Peyer's patch (tissue), 4 donors: ENCODE data around the gene ISG20L2. TPM values are rescaled to one million over a fixed set of nuclear protein-coding genes. Genes with fewer than 3 reads are reported as not detected.
A peak's percentile ranks its signal among the peaks of the same experiment; 100 is the strongest.

Experiments used
- DNase-seq, 3 donors: peaks; one replicate each; pipeline ENCODE4 v3.0.0-alpha.2; 2017 to 2019
- H3K27ac ChIP-seq, 4 donors: fragments of 200-600 bp; sonication (generic); one replicate each; pipeline ENCODE4 v1.5.1; 2016 to 2019
- H3K27me3 ChIP-seq, 2 donors: fragments of 200-600 bp; sonication (generic); one replicate each; pipeline ENCODE4 v1.5.1; 2019
- H3K36me3 ChIP-seq, 3 donors: fragments of 200-600 bp; sonication (generic); one replicate each; pipeline ENCODE4 v1.5.1; 2016 to 2019
- H3K4me1 ChIP-seq, 4 donors: fragments of 200-600 bp; sonication (generic); one replicate each; pipeline ENCODE4 v1.5.1; 2016 to 2019
- H3K4me3 ChIP-seq, 4 donors: fragments of 200-600 bp; sonication (generic); 1 replicate in 3 of 4; 2 replicates in 1 of 4; pipeline ENCODE4 v1.5.1; 2016 to 2019; ENCODE audit warnings: mild to moderate bottlenecking in 1 of 4
- H3K9me3 ChIP-seq, 4 donors: fragments of 200-600 bp; sonication (generic); one replicate each; pipeline ENCODE4 v1.5.1; 2016 to 2019; ENCODE audit warnings: mild to moderate bottlenecking in 1 of 4
- POLR2A ChIP-seq, 2 donors: fragments of 450-650 bp; IDR thresholded peaks; one replicate each; pipeline ENCODE4 v1.5.1; 2017; ENCODE audit warnings: antibody characterized with exemption in 2 of 2, mild to moderate bottlenecking in 2 of 2, moderate library complexity in 2 of 2
- total RNA-seq, 4 donors: library from RNA; depleted of rRNA; stranded (reverse); fragments of >200 nt; gene quantifications; one replicate each; pipeline ENCODE4 v1.1.0, GENCODE V29; 2016
- TF ChIP-seq, protein P1 (sequence below), 6 experiments: fragments of 450-650 bp in 4 of 6; fragments of 200-600 bp in 2 of 6; sonication (generic) in 1 of 6; IDR thresholded peaks; one replicate each; pipeline ENCODE4 v1.5.1; 2017 to 2019; ENCODE audit warnings: antibody characterized with exemption in 6 of 6, mild to moderate bottlenecking in 3 of 6, moderate library complexity in 1 of 6

ISG20L2 gene
- total RNA-seq, 4 donors from 2014 or later, result 22.4 to 47.2 (median 27.9) TPM

DNA sequence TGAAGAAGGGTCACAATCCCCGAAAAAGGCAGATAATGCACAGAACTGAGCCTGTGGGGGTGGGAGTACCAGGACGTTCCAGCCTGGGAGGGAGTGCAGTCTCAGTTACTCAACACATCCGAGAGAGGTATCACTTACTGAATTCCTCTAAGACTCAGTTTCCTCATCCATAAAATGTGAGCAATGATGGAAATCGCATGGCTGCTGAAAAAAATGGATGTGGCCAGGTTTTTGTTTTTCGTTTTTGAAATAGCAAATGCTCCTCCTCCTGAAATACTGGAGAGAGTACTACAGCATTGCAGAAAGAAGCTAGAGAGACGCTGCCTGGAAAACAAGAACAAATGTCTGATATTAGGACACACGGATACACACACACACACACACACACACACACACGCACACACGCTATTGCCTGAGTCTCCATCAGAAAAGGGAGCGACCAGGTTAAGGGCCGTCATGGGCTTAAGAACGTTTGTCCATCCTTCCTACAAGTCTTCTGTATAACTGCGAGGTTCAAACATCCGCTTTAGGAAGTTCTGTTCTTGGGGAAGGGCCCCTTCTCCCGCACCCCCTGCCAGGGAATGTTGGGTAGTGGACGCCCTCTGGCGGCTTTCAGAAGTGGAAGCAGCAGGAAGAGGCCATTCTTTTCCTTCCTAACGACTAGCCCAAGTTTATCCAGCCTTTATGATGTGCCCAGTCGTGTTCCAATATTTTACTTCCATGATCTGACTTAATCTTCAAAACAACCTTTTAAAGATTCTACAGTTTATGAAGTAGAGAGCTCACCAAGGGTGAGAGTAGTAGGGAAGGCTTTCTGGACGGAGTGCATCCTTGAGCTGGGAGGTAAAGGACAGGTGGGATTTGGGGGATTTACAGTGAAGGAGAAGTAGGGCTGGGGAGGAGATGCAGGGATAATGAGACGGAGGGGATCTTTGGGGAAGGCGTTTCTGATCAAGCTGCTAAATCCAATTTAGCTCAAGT is 50.7 kb downstream of the ISG20L2 start:
- peak overlapping the region; percentile 18 to 48 (median 36) for H3K4me3 ChIP-seq
- peaks cover 0 to 9% of the 10 kb centered on the region in 2 donors for H3K27me3 ChIP-seq
- peaks cover 0 to 40% (median 8%) of the 10 kb centered on the region in 4 donors for H3K4me1 ChIP-seq
- peak in 2 of 3 donors; percentile 31 to 75 for DNase-seq
- H3K9me3 ChIP-seq, result no peaks in the 10 kb centered on the region
- TF ChIP-seq, protein P1, sequence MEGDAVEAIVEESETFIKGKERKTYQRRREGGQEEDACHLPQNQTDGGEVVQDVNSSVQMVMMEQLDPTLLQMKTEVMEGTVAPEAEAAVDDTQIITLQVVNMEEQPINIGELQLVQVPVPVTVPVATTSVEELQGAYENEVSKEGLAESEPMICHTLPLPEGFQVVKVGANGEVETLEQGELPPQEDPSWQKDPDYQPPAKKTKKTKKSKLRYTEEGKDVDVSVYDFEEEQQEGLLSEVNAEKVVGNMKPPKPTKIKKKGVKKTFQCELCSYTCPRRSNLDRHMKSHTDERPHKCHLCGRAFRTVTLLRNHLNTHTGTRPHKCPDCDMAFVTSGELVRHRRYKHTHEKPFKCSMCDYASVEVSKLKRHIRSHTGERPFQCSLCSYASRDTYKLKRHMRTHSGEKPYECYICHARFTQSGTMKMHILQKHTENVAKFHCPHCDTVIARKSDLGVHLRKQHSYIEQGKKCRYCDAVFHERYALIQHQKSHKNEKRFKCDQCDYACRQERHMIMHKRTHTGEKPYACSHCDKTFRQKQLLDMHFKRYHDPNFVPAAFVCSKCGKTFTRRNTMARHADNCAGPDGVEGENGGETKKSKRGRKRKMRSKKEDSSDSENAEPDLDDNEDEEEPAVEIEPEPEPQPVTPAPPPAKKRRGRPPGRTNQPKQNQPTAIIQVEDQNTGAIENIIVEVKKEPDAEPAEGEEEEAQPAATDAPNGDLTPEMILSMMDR (IDR thresholded peaks at IDR 0.05), result peak; percentile 46 to 86 (median 75)
- no peak for TF ChIP-seq POLR2A (IDR thresholded peaks at IDR 0.05)
- no peaks in the 10 kb centered on the region for H3K36me3 ChIP-seq
- H3K27ac ChIP-seq, result peak overlapping the region in 3 of 4 donors; percentile 10 to 61 (median 61)

- DNase-seq, result peak in 1 of 3 donors; percentile 60
- H3K27me3 ChIP-seq, result peaks cover 0 to 12% of the 10 kb centered on the region in 2 donors
Measured at GRCh38 chr1:156676820-156677615, 51.5 kb downstream of the ISG20L2 start, which contains the start of gene NES. TSS of gene NES (minus strand) at chr1:156677407. CDS start at chr1:156677264, 143 bp downstream.

GRCh38 chr1:156676114-156676819 is 52.3 kb downstream of the ISG20L2 start:
- peaks cover 0 to 40% (median 8%) of the 10 kb centered on the region in 4 donors for H3K4me1 ChIP-seq
- no peak for DNase-seq
- peak overlapping the region; percentile 18 to 48 (median 36) for H3K4me3 ChIP-seq
- no peaks in the 10 kb centered on the region for H3K36me3 ChIP-seq
- H3K27me3 ChIP-seq, result peaks cover 0 to 12% of the 10 kb centered on the region in 2 donors
- H3K27ac ChIP-seq, result peak overlapping the region in 3 of 4 donors; percentile 36 to 61 (median 61)
- H3K9me3 ChIP-seq, result no peaks in the 10 kb centered on the region
- TF ChIP-seq, protein P1 (IDR thresholded peaks at IDR 0.05), result no peak
- TF ChIP-seq POLR2A (IDR thresholded peaks at IDR 0.05), result no peak

More at GRCh38 chr1:156676820-156677615, 51.5 kb downstream of the ISG20L2 start, which contains the start of gene NES:
- Histone ChIP-seq H3K27ac (peak within 1 kb of the TSS; percentile 10 to 61 (median 48)), H3K36me3 (no peaks in the 10 kb centered on the region), H3K9me3 (no peaks in the 10 kb centered on the region), H3K4me3 (peak within 1 kb of the TSS; percentile 18 to 48 (median 36)), H3K4me1 (peaks cover 0 to 40% (median 8%) of the 10 kb centered on the region in 4 donors)
- TF ChIP-seq POLR2A (IDR thresholded peaks at IDR 0.05), result no peak
- TF ChIP-seq, protein P1 (IDR thresholded peaks at IDR 0.05), result no peak

- H3K9me3 ChIP-seq, result no peaks in the 10 kb centered on the region
- H3K27me3 ChIP-seq, result peaks cover 0 to 12% of the 10 kb centered on the region in 2 donors
- H3K27ac ChIP-seq, result peak overlapping the region in 2 of 4 donors; percentile 8 to 61
- TF ChIP-seq, protein P1 (IDR thresholded peaks at IDR 0.05), result no peak
- TF ChIP-seq POLR2A (IDR thresholded peaks at IDR 0.05), result no peak
- no peak for DNase-seq
- H3K4me1 ChIP-seq, result peaks cover 0 to 40% (median 8%) of the 10 kb centered on the region in 4 donors
- no peaks in the 10 kb centered on the region for H3K36me3 ChIP-seq
- peak overlapping the region in 3 of 4 donors; percentile 16 to 46 (median 18) for H3K4me3 ChIP-seq
Measured at GRCh38 chr1:156675210-156676113, 53.1 kb downstream of the ISG20L2 start.
